ENCODE data around the gene TMEM132C. TPM values are rescaled to one million over a fixed set of nuclear protein-coding genes. Genes with fewer than 3 reads are reported as not detected.

Gene TMEM132C
- total and polyA plus RNA-seq, 2 donors (not counting 3 experiments of a cell fraction or from before 2014, with no cell fraction given) = not detected

- H4K20me1 ChIP-seq (replicated peaks; ENCODE audit: control insufficient read depth, extremely low read depth, insufficient read depth, low read length) = no peaks in the 10 kb centered on the region
- no peaks in the 10 kb centered on the region for H3K9me1 ChIP-seq (replicated peaks; ENCODE audit: control insufficient read depth, extremely low read depth, insufficient read depth, low read length)
- H3K9ac ChIP-seq (replicated peaks; ENCODE audit: extremely low read depth, insufficient read depth, low read length) = no peak overlapping the region
- no peak overlapping the region for H3K27ac ChIP-seq (ENCODE audit: insufficient read depth, low read depth, low read length)
- no peaks in the 10 kb centered on the region for H3K79me2 ChIP-seq (ENCODE audit: control insufficient read depth, insufficient read depth, low read length)
- peaks cover 13% of the 10 kb centered on the region for H3K9me3 ChIP-seq (replicated peaks; ENCODE audit: control insufficient read depth, insufficient read depth, low read length)
- CTCF ChIA-PET = no interaction called here
- no peak overlapping the region for H2AFZ ChIP-seq (ENCODE audit: low read depth, low read length)
- H3K36me3 ChIP-seq (ENCODE audit: control insufficient read depth in 2 of 2, extremely low read depth in 1 of 2, insufficient read depth in 2 of 2, low read length in 2 of 2) = no peaks in the 10 kb centered on the region
- POLR2A ChIA-PET = no interaction called here
- H3K27me3 ChIP-seq (ENCODE audit: control insufficient read depth in 2 of 2, insufficient read depth in 2 of 2, low read length in 2 of 2) = no peaks in the 10 kb centered on the region
- FAIRE-seq = no peak
- intact Hi-C loops (cut with micrococcal nuclease) (no loop called here), dilution Hi-C loops (cut with MboI; ENCODE audit: extremely low pct_ligation_motif_present, low sequenced_read_pairs) (no loop called here)
- H3K4me3 ChIP-seq (replicated peaks in 1 of 3; ENCODE audit: insufficient read depth in 1 of 3, low read depth in 1 of 3, low read length in 3 of 3) = no peak overlapping the region
- BruUV-seq (replicated peaks) = no TSS peak
- TF ChIP-seq MYC (IDR thresholded peaks at IDR 0.05; ENCODE audit: low read depth, low read length) (no peak), GATA2 (IDR thresholded peaks at IDR 0.05; ENCODE audit: insufficient read depth, insufficient read length, low read depth, low read length) (no peak), POLR2AphosphoS5 (IDR thresholded peaks at IDR 0.05; ENCODE audit: insufficient read depth, low read depth, low read length) (no peak), EZH2 (IDR thresholded peaks at IDR 0.05; ENCODE audit: borderline replicate concordance, low read depth, low read length, severe bottlenecking) (no peak), FOS (IDR thresholded peaks at IDR 0.05; ENCODE audit: borderline replicate concordance, insufficient read depth, low read length) (no peak), POLR2A (IDR thresholded peaks at IDR 0.05; ENCODE audit: low read depth, low read length) (no peak), CTCF (IDR thresholded peaks at IDR 0.05; ENCODE audit: extremely low read depth in 1 of 2, insufficient read depth in 1 of 2, low read depth in 1 of 2, low read length in 2 of 2) (no peak), MAX (IDR thresholded peaks at IDR 0.05; ENCODE audit: insufficient read depth, insufficient read length) (no peak), JUN (IDR thresholded peaks at IDR 0.05; ENCODE audit: borderline replicate concordance, insufficient read depth, insufficient read length, low read depth) (no peak)
- H3K4me2 ChIP-seq (ENCODE audit: insufficient read depth, low read length) = no peak overlapping the region
- DNase-seq (ENCODE audit: low read depth, low spot score) = no peak
- H3K4me1 ChIP-seq (ENCODE audit: control insufficient read depth, extremely low read depth, insufficient read depth, low read length) = no peaks in the 10 kb centered on the region
Measured at GRCh38 chr12:128727461-128727860, 460.5 kb downstream of the TMEM132C start.

All from endothelial cell of umbilical vein (primary cell).